GM03348 (cell line): ENCODE measurements around the gene SLC24A3.

Experiments used
- DNase-seq: peaks from one replicate; pipeline ENCODE4 v3.0.0; 2012; ENCODE audit warnings: low spot score

The SLC24A3 gene

GRCh38 chr20:19679900-19680495 lies 467.6 kb downstream of the SLC24A3 start:
- no peak for DNase-seq

GRCh38 chr20:19682249-19682648 lies 469.8 kb downstream of the SLC24A3 start:
- no peak for DNase-seq

- DNase-seq: no peak
Measured at GRCh38 chr20:19683188-19683587, 470.7 kb downstream of the SLC24A3 start.

DNA sequence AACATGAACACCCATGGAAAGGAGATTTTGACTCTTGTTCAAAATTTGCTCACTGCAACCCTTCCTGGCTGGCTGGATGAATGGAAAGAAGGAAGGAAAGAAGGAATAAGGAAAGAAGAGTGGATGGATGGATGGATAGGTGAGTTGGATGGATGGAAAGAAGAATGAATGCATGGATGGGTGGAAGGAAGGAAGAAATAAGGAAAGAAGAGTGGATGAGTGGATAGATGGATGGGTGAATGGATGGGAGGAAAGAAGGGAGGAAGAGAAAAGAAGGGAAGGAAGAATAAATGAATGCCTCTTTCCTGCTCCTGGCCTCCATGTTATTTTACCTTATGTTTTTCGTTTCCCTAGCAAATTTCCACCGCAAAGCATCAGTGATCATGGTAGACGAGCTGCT lies 471.4 kb downstream of the SLC24A3 start:
- DNase-seq: no peak

DNA sequence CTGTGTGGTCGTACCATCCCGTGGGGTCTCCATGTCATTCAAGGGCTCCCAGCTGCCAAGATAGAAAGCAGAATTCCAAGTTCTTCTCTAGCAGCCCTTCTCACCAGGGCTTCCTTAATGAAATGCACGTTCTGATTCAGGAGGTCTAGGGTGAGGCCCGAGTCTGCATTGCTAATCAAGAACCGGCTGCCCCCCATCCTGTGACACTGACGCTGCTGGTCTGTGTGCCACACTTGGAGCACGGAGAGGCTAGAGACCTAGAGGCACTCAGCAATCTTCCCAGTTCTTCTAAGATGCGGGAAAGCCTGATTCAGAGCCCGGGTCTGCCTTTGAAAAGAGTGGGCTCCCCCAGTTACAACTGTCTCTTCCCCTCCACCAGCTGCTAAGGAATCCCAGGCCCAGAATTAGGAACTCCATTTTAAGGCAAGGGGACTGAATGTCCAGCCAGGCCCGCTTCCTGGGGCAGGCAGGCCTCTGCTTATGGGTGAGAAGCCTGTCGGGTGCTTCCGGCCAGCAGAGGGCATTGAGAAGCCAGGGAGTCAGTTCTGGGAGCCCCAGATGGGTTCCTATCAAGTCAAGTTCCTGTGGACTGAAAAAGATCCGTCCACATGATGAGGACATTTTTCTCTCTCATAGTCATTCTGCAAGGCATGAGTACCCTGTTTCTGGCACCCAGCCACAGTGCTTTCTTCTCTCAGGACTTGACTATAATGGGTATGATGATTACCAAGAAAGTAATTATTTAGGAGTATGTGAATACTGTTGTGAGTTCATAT lies 475.8 kb downstream of the SLC24A3 start:
- DNase-seq: peak; percentile 93

DNA sequence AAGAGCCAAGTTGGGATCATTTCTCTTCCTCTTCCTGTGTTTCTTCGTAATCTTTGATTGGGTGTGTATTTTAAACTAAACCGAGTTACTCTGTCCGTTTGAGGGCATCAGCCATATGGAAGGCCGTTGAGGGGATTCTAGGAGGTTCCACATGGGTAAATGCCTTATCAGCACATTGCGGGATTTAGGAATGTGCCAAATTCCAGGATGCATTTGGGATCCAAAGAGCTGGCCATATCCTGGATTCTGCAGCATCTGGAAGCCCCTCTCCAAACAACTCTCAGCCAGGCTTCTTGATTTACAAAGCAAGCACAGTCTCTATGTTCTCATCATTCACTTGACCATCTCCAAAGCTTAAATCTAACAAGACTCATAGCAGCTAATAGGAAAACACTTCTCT lies 478.0 kb downstream of the SLC24A3 start:
- DNase-seq: no peak

DNA sequence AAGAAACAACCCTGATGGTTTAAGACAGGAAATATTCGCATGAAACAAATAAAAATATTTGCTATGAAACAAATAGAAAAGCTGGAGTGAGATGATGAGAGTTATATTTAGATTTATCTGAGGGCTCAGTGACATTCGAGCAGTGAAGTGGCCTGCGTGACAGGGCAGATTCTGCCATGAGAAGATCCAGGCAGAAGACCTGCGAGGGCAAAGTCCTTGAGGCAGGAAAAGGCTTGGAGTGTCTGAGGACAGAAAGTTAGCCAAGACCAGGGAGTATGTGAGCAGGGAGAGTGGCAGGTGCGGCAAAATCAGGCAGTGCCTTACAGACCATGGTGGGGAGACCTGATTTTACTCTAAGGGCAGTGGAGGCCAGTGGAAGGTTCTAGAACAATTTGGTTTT lies 478.7 kb downstream of the SLC24A3 start:
- DNase-seq: no peak

DNA sequence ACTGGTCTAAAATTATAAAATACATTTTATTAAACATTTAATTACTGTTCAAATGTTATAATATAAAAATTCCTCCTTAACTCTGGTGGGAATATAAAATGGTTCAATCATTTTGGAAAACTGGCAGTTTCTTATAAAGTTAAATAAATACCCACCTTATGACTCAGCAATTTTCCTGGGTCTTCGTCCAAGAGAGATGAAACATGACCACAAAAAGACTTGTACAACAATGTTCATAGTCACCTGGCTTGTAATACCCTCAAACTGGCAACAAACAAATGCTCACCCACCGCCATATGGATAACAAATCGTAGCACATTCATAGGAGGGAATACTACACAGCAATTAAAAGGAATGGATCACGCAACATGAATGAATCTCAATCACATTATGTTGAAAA lies 479.7 kb downstream of the SLC24A3 start:
- no peak for DNase-seq

DNA sequence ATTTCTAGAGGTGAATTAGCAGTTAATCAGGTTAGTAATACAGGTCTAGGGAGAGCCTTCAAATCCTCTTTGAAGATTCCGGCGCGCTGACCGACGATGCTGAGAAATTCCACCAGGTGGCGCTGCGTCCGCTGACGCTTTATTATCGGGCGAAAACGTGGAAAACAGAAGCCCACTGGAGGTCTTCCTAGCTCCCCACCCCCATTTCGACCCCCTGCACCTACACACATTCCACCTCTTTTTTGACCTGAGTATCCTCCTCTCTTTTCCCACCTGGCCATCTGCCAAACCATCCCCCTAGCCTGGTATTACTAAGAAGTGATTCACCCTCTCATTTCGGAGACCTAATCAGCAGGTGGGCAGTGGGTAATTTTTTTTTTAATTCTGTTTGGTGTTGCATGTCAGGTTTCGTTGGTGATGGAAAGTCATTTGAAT lies 480.3 kb downstream of the SLC24A3 start:
- DNase-seq: peak; percentile 71

DNA sequence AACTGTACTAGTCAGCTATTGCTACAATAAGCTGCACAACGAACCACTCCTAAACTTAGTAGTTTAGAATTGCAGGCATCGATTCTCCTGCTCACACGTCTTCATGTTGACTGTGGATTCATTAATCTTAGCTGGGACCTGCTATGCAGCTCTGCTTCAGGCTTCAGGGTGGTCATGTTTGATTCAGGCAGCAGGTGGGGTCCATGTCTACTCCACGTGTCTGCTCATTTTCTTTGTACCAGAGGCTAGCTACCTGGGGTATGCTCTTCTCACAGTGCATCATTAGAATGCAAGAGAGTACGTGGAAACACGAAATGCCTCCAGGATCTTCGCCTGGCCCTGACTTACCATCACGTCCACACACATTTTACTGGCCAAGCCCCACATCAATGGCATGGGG lies 481.1 kb downstream of the SLC24A3 start:
- DNase-seq: no peak

DNA sequence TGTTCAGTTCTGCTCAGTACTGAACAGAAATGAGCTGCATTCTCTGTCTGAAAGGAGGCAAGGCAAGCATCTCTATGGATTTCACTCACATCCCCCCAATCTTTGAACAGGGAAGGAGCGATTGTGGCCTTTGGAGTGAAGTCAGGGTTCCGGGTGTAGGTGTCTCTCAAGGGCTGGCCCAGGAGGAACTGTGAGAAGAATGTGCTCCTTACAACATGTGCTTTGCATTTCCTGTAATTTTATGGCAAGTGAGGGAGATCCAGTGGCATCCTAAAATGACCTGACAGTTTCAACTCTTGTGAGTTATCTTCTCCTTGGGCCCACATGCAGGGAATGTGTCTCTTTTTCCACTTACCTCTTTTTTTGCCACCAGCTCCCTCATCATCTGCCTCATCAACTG lies 482.6 kb downstream of the SLC24A3 start:
- DNase-seq: peak; percentile 13

DNA sequence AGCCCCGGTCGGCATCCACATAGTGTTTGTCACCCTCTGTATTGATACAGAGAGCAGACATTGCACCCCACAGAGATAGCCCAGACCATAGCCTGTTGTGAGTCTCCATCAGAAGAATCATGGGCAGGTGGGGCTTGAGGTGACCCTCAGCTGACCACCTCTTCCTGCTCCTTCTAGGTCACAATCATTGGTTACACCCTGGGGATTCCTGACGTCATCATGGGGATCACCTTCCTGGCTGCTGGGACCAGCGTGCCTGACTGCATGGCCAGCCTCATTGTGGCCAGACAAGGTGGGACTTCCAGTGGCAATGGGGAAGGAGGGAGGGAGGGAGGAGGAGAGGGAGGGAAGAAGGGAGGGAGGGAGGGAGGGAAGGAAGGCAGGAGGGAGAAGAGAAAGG lies 484.2 kb downstream of the SLC24A3 start:
- DNase-seq: no peak

GRCh38 chr20:19697415-19697814 lies 485.0 kb downstream of the SLC24A3 start:
- DNase-seq: no peak

DNA sequence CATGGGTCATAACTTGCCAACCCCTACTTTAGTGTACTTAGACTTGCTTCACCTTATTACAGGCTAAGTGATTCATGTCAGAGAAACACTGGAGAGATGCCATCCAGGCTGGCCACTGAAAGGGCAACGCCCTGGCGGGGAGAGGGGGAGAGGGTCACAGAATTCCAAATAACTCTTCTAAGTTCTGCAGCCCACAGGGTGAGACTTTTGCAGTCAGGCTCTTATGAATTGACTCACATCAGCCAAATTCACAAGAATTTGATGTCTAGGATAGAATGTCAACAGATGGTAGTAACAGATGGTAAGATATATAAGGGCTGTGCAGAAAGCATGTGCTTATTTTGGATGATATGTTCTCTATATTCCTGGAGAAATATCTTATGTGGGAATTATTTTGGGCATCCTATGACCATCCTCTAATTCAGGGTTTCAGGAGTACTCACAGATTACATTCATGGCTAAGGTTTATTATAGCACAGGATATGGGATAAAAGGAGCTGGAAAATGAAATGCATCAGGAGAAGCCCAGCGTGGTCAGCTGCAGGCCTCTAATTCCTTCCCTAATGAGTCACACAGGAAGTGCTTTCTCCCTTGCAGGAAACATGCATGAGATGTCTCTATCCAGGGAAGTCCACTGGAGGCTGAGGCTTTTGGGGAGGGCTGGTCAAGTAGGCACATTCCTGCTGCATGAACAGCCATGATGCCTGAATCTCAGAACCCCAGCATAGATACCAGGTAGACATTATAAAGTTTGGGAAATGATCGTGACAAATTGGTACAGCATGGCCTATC lies 486.9 kb downstream of the SLC24A3 start:
- DNase-seq: peak; percentile 69

- DNase-seq: no peak
Measured at GRCh38 chr20:19701429-19701828, 489.0 kb downstream of the SLC24A3 start.

DNA sequence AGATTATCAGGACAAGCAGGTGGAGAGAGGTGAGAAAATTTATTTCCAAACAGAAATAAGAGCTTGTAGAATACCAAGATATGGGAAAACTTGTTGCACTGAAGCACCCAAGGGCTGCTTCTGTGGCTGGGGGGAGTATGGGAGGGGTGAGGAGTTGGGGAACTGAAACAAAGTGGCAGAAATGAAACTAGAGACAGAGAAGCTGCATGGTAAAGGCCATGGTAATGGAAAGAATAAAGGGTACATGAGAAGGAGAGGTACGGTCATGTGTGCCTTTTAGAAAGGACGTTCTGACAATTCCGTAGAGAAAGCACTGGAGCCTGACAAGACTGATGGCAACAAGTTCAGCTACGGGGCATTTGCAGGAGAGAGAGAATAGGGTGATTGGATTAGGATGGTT lies 494.0 kb downstream of the SLC24A3 start:
- DNase-seq: no peak

DNA sequence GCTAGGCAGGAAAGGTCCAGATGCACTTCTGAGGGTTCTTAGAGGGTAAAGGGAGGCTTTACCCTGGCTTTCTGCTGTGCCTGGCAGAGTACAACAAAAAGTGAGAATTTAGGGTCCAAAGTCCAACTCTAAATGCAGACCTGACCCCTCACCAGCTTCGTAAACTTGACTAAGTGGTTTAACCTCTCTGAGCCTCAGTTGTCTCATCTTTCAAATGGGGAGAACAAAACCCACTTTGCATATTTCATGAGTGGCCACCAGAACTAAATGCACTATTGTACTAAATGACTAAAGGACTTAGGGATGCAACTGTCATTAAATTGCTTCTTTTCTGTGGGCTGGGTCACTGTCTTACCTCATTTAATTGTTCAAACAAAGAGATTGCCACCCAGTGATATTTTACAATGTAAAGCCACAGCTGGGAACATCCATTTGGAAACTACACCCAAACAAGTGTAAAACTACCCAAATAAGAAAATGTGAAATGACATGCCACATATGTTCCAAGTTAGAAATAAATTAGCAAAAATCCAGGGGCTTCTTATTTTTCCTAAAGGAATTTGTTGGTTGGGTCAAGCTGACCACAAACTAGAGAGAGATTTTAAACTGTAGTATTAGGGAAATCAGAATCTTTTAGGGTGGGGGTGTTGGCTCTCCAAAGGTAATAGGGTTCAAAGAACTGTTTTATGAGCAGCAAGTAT lies 497.3 kb downstream of the SLC24A3 start:
- no peak for DNase-seq

DNA sequence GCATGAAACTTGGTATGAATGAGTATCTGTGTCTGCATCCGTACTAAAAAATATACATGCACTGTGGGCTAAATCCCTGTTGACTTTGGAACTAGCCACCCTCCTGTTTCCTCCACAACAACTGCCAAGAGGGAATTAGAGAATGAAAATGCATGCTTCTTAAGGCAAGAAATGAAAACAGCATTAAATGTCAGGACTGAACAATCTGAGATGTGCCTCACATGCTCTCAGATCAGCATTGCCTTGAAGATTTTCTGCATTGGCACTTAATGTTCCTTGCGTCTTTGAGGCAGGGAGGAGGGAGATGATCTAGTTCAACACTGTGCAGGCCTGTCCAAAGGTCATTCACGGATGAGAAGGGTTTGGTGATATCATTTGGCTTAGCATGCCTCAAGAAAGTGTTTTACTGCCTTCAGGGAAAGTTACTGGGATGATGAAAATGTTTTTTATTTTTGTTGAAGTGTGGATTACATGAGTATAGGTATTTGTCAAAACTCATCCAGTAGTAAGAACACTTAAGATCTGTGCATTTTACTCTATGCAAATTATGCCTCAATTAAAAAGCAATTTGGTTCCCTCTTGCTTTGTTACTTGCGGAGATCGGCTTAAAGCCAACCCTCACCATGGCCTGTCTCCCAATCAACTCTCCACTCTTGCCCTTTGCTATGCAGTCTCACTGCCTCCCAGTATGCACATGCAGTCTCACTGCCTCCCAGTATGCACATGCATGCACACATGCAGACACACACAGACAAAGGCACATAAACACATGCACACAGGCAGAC lies 498.1 kb downstream of the SLC24A3 start:
- no peak for DNase-seq

DNA sequence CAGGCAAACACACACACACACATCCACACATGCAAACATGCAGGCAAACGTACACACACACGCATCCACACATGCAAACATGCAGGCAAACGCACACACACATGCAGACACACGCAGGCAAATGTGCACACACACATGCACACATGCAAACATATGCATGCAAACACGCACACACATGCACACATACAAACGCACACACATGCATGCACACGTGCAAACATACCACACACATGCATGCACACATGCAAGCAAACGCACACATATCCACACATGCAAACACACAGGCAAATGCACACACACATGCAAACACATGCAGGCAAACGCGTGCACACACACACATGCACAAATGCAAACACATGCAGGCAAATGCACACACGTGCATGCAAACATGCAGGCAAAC lies 498.7 kb downstream of the SLC24A3 start:
- DNase-seq: no peak

- no peak for DNase-seq
Measured at GRCh38 chr20:19712721-19713260, 500.3 kb downstream of the SLC24A3 start.

GRCh38 chr20:19713822-19714578 lies 501.6 kb downstream of the SLC24A3 start:
- DNase-seq: no peak
